A673 (cell line): ENCODE results near the gene DNAH3.

ENCODE experiments used
- CTCF ChIP-seq: fragments of 300-800, 200-600 bp; sonication (generic); conservative IDR thresholded peaks from 2 replicates; pipeline ENCODE4 v1.5.1; 2017; ENCODE audit warnings: low read depth, mild to moderate bottlenecking, antibody characterized with exemption, low read length, moderate library complexity, mixed read lengths
- EZH2 ChIP-seq: fragments of 200-600 bp; sonication (generic); IDR thresholded peaks from 2 replicates; pipeline ENCODE4 v1.6.1; 2017; ENCODE audit warnings: borderline replicate concordance, low read depth, mild to moderate bottlenecking, mixed read lengths, antibody characterized with exemption, low read length; ENCODE audit not compliant: poor library complexity, severe bottlenecking

- TF ChIP-seq EZH2 (no peak), CTCF (no peak)
Measured at GRCh38 chr16:21134053-21134452, 16.6 kb downstream of the DNAH3 start.
